ENCODE measurements around the gene IGLL5.

- TF ChIP-seq CTCF (IDR thresholded peaks at IDR 0.05) (no peak), RAD21 (IDR thresholded peaks at IDR 0.05; ENCODE audit: low read length) (no peak), REST (IDR thresholded peaks at IDR 0.05; ENCODE audit: low read depth, low read length) (no peak), ELF1 (IDR thresholded peaks at IDR 0.05) (no peak), RFX5 (IDR thresholded peaks at IDR 0.05; ENCODE audit: low read length) (no peak), PBX3 (IDR thresholded peaks at IDR 0.05) (no peak), USF1 (IDR thresholded peaks at IDR 0.05; ENCODE audit: borderline replicate concordance, low read depth) (no peak), TAF1 (IDR thresholded peaks at IDR 0.05; ENCODE audit: borderline replicate concordance, low read depth, low read length) (no peak), POLR2AphosphoS5 (IDR thresholded peaks at IDR 0.05; ENCODE audit: low read depth, low read length) (no peak), MAX (IDR thresholded peaks at IDR 0.05; ENCODE audit: low read depth) (no peak), FOXM1 (IDR thresholded peaks at IDR 0.05; ENCODE audit: low read depth) (no peak), EP300 (IDR thresholded peaks at IDR 0.05; ENCODE audit: borderline replicate concordance in 1 of 2, low read depth in 1 of 2, low read length in 1 of 2) (no peak), RXRA (IDR thresholded peaks at IDR 0.05; ENCODE audit: borderline replicate concordance, low read depth) (no peak), GABPA (IDR thresholded peaks at IDR 0.05; ENCODE audit: low read depth) (no peak)
Measured at GRCh38 chr22:22920104-22920654, 32.6 kb downstream of the IGLL5 start.

All from SK-N-SH (cell line).